Naive thymus-derived CD8-positive, alpha-beta T cell (primary cell): ENCODE data around the gene RNH1. TPM values are rescaled to one million over a fixed set of nuclear protein-coding genes. Genes with fewer than 3 reads are reported as not detected.

ENCODE experiments used
- ATAC-seq, 2 donors: fragments of 150-1000 bp; cut with Tn5 transposase in 1 of 2; sonication (Bioruptor Pico), chemical (Tn5 transposase) in 1 of 2; 1 replicate in 1 of 2; 2 replicates in 1 of 2; pipeline ENCODE4 v1.10.0; 2021; ENCODE audit warnings: mild to moderate bottlenecking in 2 of 2, moderate library complexity in 2 of 2
- POLR2A ChIA-PET: fragments of 350-600 bp; sonication (Branson Sonifier 250); formaldehyde crosslinking; loops from one replicate; lab custom pipeline; 2021; ENCODE audit warnings: antibody characterized with exemption; lab: Charles Lee
- DNase-seq, 10 donors: peaks; one replicate each; pipeline versions ENCODE4 v3.0.0 to v3.0.0-alpha.2; 2020 to 2022
- H3K27ac Mint-ChIP-seq, 10 donors: one replicate each; pipeline ENCODE4 v1.8.0; 2020 to 2022; ENCODE audit warnings: mild to moderate bottlenecking in 10 of 10, mixed read lengths in 10 of 10, moderate library complexity in 4 of 10, inconsistent platforms in 1 of 10
- H3K27me3 Mint-ChIP-seq, 5 donors: one replicate each; pipeline ENCODE4 v1.8.0; 2021 to 2022; ENCODE audit warnings: mixed read lengths in 5 of 5
- H3K36me3 Mint-ChIP-seq, 3 donors: one replicate each; pipeline ENCODE4 v1.8.0; 2020 to 2022; ENCODE audit warnings: mixed read lengths in 3 of 3, mild to moderate bottlenecking in 2 of 3, inconsistent platforms in 1 of 3
- H3K4me1 Mint-ChIP-seq, 4 donors: one replicate each; pipeline ENCODE4 v1.8.0; 2021 to 2022; ENCODE audit warnings: mixed read lengths in 4 of 4
- H3K4me3 Mint-ChIP-seq, 10 donors: one replicate each; pipeline ENCODE4 v1.8.0; 2020 to 2022; ENCODE audit warnings: mild to moderate bottlenecking in 10 of 10, mixed read lengths in 10 of 10, moderate library complexity in 6 of 10, inconsistent platforms in 1 of 10
- H3K9me3 Mint-ChIP-seq, 9 donors: one replicate each; pipeline ENCODE4 v1.8.0; 2020 to 2022; ENCODE audit warnings: mixed read lengths in 9 of 9, mild to moderate bottlenecking in 3 of 9, inconsistent platforms in 1 of 9, moderate library complexity in 1 of 9
- polyA plus RNA-seq, 3 donors: library from polyadenylated mRNA; unstranded; fragments of 300-500 nt; fragmentation: Illumina TruSeq; gene quantifications; one replicate each; pipeline ENCODE4 v1.2.3, GENCODE V29; 2021
- total RNA-seq, 8 experiments: library from RNA in 2 of 8; stranded (reverse) in 2 of 8; gene quantifications; one replicate each; pipeline ENCODE4 v1.2.3 and lab custom pipeline; 2021 to 2026

The RNH1 gene
- total RNA-seq (100 to 1,000 TPM; 102 to 107 TPM), polyA plus RNA-seq (100 to 1,000 TPM; 152 to 198 (median 170) TPM), total RNA-seq (lab: John Stamatoyannopoulos, UW) (115 to 213 (median 131) reads per million in 6 experiments)

GRCh38 chr11:506995-507726, at the start of gene RNH1:
Gene RNH1, minus strand, starts transcription at chr11:507242. Its CDS starts 5,080 bp downstream, at chr11:502162.
- H3K27ac Mint-ChIP-seq: peak within 1 kb of the TSS; percentile 97 to 100 (median 100)
- peak within 1 kb of the TSS; percentile 95 to 99 (median 98) for H3K4me3 Mint-ChIP-seq
- no peaks in the 10 kb centered on the region for H3K27me3 Mint-ChIP-seq
- H3K9me3 Mint-ChIP-seq: no peaks in the 10 kb centered on the region
- H3K4me1 Mint-ChIP-seq: peaks cover 8 to 36% (median 25%) of the 10 kb centered on the region in 4 donors
- POLR2A ChIA-PET: interaction anchor here (0.5 to 4.2 kb wide), 27 partner anchors 11 to 804 kb away, joined by 3 to 42 read pairs (median 4); partner anchors contain the start of genes BET1L, HRAS, LRRC56 and NLRP6
- ATAC-seq (peak; percentile 72 to 73), DNase-seq (peak; percentile 95 to 100 (median 98))
- H3K36me3 Mint-ChIP-seq: peaks cover 0 to 18% (median 0%) of the 10 kb centered on the region in 3 donors

GRCh38 chr11:555780-556661, 49.0 kb upstream of the RNH1 start:
- H3K4me1 Mint-ChIP-seq: peaks cover 4 to 16% (median 11%) of the 10 kb centered on the region in 4 donors
- ATAC-seq: no peak
- peak in 2 of 10 donors; percentile 37 to 38 for DNase-seq
- POLR2A ChIA-PET: interaction anchor here (0.7 to 7.7 kb wide), 10 partner anchors 9 to 169 kb away, joined by 3 to 47 read pairs (median 13); partner anchors contain the start of genes HRAS, IRF7, LRRC56 and PHRF1
- H3K4me3 Mint-ChIP-seq: peak overlapping the region in 8 of 10 donors; percentile 28 to 75 (median 53)
- H3K36me3 Mint-ChIP-seq: no peaks in the 10 kb centered on the region
- no peaks in the 10 kb centered on the region for H3K27me3 Mint-ChIP-seq
- H3K9me3 Mint-ChIP-seq: no peaks in the 10 kb centered on the region
- peak overlapping the region in 2 of 10 donors; percentile 40 to 88 for H3K27ac Mint-ChIP-seq

- DNase-seq: peak in 1 of 10 donors; percentile 42
- POLR2A ChIA-PET: interaction anchor here (1.2 to 7.7 kb wide), 11 partner anchors 13 to 170 kb away, joined by 3 to 47 read pairs (median 11); partner anchors contain the start of genes HRAS, IRF7, LRRC56 and PHRF1
- no peaks in the 10 kb centered on the region for H3K36me3 Mint-ChIP-seq
- ATAC-seq: peak; percentile 28 to 33
- peaks cover 4 to 16% (median 10%) of the 10 kb centered on the region in 4 donors for H3K4me1 Mint-ChIP-seq
- no peaks in the 10 kb centered on the region for H3K27me3 Mint-ChIP-seq
- peak overlapping the region in 3 of 10 donors; percentile 43 to 50 (median 50) for H3K4me3 Mint-ChIP-seq
- no peak overlapping the region for H3K27ac Mint-ChIP-seq
- H3K9me3 Mint-ChIP-seq: no peaks in the 10 kb centered on the region
These were observed 48.3 kb upstream of the RNH1 start for GRCh38 chr11:555227-555779.

- Mint-ChIP-seq H3K36me3 (no peaks in the 10 kb centered on the region), H3K9me3 (no peaks in the 10 kb centered on the region), H3K4me3 (peak overlapping the region in 7 of 10 donors; percentile 30 to 70 (median 56)), H3K27ac (peak overlapping the region in 1 of 10 donors; percentile 77), H3K27me3 (no peaks in the 10 kb centered on the region), H3K4me1 (peaks cover 0 to 9% (median 4%) of the 10 kb centered on the region in 4 donors)
- ATAC-seq (peak; percentile 73 to 76), DNase-seq (peak; percentile 58 to 86 (median 73))
- POLR2A ChIA-PET: interaction anchor here (1.2 to 7.7 kb wide), 12 partner anchors 13 to 170 kb away, joined by 3 to 47 read pairs (median 9); partner anchors contain the start of genes HRAS, IRF7, LRRC56 and PHRF1
These were observed 47.6 kb upstream of the RNH1 start for GRCh38 chr11:554428-555226.

- H3K4me3 Mint-ChIP-seq: peak overlapping the region in 2 of 10 donors; percentile 50 to 56
- POLR2A ChIA-PET: interaction anchor here (1.2 to 7.7 kb wide), 8 partner anchors 18 to 171 kb away, joined by 4 to 47 read pairs (median 13); partner anchors contain the start of genes HRAS, IRF7, LRRC56 and PHRF1
- H3K4me1 Mint-ChIP-seq: peaks cover 0 to 4% (median 1%) of the 10 kb centered on the region in 4 donors
- no peak for DNase-seq
- ATAC-seq: no peak
- H3K36me3 Mint-ChIP-seq: no peaks in the 10 kb centered on the region
- peak overlapping the region in 1 of 10 donors; percentile 15 for H3K27ac Mint-ChIP-seq
- no peaks in the 10 kb centered on the region for H3K27me3 Mint-ChIP-seq
- no peaks in the 10 kb centered on the region for H3K9me3 Mint-ChIP-seq
These were observed 46.9 kb upstream of the RNH1 start for GRCh38 chr11:553988-554340.

- no peak for ATAC-seq
- no peaks in the 10 kb centered on the region for H3K36me3 Mint-ChIP-seq
These were observed 46.3 kb upstream of the RNH1 start for GRCh38 chr11:553083-553987.

GRCh38 chr11:551596-551995, 44.6 kb upstream of the RNH1 start:
- DNase-seq: peak in 1 of 10 donors; percentile 59
- Mint-ChIP-seq H3K4me3 (no peak overlapping the region), H3K27me3 (peaks cover 0 to 1% (median 0%) of the 10 kb centered on the region in 5 donors), H3K36me3 (no peaks in the 10 kb centered on the region), H3K4me1 (peaks cover 0 to 3% (median 0%) of the 10 kb centered on the region in 4 donors), H3K27ac (peak overlapping the region in 1 of 10 donors; percentile 62), H3K9me3 (no peaks in the 10 kb centered on the region)
- no peak for ATAC-seq
- POLR2A ChIA-PET: interaction anchor here (0.6 to 1.1 kb wide), 2 partner anchors 42 to 144 kb away, joined by 3 read pairs; partner anchors contain the start of gene TMEM80

More at GRCh38 chr11:553083-553987, 46.3 kb upstream of the RNH1 start:
- H3K27me3 Mint-ChIP-seq: peaks cover 0 to 1% (median 0%) of the 10 kb centered on the region in 5 donors
- H3K27ac Mint-ChIP-seq: peak overlapping the region in 2 of 10 donors; percentile 34 to 62
- DNase-seq: no peak
- peaks cover 0 to 4% (median 0%) of the 10 kb centered on the region in 4 donors for H3K4me1 Mint-ChIP-seq
- POLR2A ChIA-PET: interaction anchor here (1.2 to 7.7 kb wide), 6 partner anchors 18 to 169 kb away, joined by 4 to 47 read pairs (median 13); partner anchors contain the start of genes HRAS, IRF7, LRRC56 and PHRF1
- H3K4me3 Mint-ChIP-seq: peak overlapping the region in 4 of 10 donors; percentile 32 to 54 (median 46)
- H3K9me3 Mint-ChIP-seq: no peaks in the 10 kb centered on the region

GRCh38 chr11:551131-551530, 44.1 kb upstream of the RNH1 start:
- no peak overlapping the region for H3K4me3 Mint-ChIP-seq
- DNase-seq (peak in 1 of 10 donors; percentile 45), ATAC-seq (no peak)
- H3K27me3 Mint-ChIP-seq: peaks cover 0 to 1% (median 0%) of the 10 kb centered on the region in 5 donors
- no peaks in the 10 kb centered on the region for H3K36me3 Mint-ChIP-seq
- no peaks in the 10 kb centered on the region for H3K4me1 Mint-ChIP-seq
- POLR2A ChIA-PET: interaction anchor here (0.6 to 1.2 kb wide), 3 partner anchors 41 to 173 kb away, joined by 3 read pairs; partner anchors contain the start of gene TMEM80
- no peaks in the 10 kb centered on the region for H3K9me3 Mint-ChIP-seq
- no peak overlapping the region for H3K27ac Mint-ChIP-seq

- H3K27me3 Mint-ChIP-seq: peaks cover 0 to 1% (median 0%) of the 10 kb centered on the region in 5 donors
- no peak for ATAC-seq
These were observed 43.7 kb upstream of the RNH1 start for GRCh38 chr11:550746-551085.

More at GRCh38 chr11:550746-551085, 43.7 kb upstream of the RNH1 start:
- H3K9me3 Mint-ChIP-seq: no peaks in the 10 kb centered on the region
- H3K27ac Mint-ChIP-seq: no peak overlapping the region
- peak in 1 of 10 donors; percentile 57 for DNase-seq
- POLR2A ChIA-PET: interaction anchor here (1.1 to 1.2 kb wide), 2 partner anchors 145 to 173 kb away, joined by 3 read pairs; partner anchors contain the start of gene TMEM80
- H3K4me3 Mint-ChIP-seq: no peak overlapping the region
- H3K4me1 Mint-ChIP-seq: no peaks in the 10 kb centered on the region
- no peaks in the 10 kb centered on the region for H3K36me3 Mint-ChIP-seq
